Measurements from ENCODE around the gene CEP55. TPM values are rescaled to one million over a fixed set of nuclear protein-coding genes. Genes with fewer than 3 reads are reported as not detected.
"Not testable (repeated sequence)": the region's sequence is repeated elsewhere in the genome, so short reads cannot be mapped to it uniquely, and the experiment has no call there.

Gene CEP55
- total RNA-seq, 1 donor from 2014 or later = 0.53 TPM

DNA sequence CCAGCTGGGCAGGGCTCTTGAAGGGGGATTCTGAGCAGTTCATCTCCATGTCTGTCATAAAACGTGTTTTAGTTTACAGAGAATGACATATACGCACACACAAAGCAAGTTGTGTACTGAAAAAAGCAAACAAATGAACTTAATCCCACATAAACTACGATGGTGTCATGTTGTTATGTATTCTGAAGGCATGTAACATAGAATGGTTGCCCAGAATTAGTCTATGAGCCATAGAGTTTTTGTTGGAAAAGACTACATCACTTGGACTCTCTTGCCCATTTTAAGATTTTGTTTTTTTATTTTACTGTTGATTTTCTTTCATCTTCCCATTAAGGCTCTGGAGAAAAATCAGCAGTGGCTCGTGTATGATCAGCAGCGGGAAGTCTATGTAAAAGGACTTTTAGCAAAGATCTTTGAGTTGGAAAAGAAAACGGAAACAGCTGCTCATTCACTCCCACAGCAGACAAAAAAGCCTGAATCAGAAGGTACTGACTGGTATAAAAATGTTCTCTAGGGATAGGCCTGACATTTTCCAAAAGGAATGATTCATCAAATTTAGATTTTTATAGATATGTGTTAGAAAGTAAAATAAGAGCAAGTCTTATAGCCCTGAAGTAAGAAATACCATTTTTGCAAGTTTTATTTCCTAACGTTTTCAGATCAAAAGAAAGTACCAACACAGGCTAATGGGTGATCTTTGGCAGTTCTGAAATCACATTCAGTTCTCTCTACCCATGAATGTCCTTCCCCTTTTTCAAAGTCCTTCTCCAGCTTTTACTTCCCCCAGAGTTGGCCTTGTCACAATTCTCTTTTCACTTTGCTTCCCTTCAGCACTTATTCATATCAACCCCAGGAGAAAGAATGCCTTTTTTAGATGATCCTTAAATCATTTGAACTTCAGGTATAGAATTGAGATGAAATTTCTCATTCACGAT lies 18.9 kb downstream of the CEP55 start:
- Histone ChIP-seq H3K4me3 (ENCODE audit: low read depth, low read length) (no peak overlapping the region), H3K27me3 (ENCODE audit: control insufficient read depth, insufficient read depth, low read length) (no peaks in the 10 kb centered on the region), H3K36me3 (ENCODE audit: control insufficient read depth, insufficient read depth, low read length) (no peaks in the 10 kb centered on the region)
- DNase-seq (ENCODE audit: low read depth) (no peak), FAIRE-seq (no peak)
- TF ChIP-seq, protein P1, sequence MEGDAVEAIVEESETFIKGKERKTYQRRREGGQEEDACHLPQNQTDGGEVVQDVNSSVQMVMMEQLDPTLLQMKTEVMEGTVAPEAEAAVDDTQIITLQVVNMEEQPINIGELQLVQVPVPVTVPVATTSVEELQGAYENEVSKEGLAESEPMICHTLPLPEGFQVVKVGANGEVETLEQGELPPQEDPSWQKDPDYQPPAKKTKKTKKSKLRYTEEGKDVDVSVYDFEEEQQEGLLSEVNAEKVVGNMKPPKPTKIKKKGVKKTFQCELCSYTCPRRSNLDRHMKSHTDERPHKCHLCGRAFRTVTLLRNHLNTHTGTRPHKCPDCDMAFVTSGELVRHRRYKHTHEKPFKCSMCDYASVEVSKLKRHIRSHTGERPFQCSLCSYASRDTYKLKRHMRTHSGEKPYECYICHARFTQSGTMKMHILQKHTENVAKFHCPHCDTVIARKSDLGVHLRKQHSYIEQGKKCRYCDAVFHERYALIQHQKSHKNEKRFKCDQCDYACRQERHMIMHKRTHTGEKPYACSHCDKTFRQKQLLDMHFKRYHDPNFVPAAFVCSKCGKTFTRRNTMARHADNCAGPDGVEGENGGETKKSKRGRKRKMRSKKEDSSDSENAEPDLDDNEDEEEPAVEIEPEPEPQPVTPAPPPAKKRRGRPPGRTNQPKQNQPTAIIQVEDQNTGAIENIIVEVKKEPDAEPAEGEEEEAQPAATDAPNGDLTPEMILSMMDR (IDR thresholded peaks at IDR 0.05; ENCODE audit: insufficient read depth, low read length, severe bottlenecking) = no peak

DNA sequence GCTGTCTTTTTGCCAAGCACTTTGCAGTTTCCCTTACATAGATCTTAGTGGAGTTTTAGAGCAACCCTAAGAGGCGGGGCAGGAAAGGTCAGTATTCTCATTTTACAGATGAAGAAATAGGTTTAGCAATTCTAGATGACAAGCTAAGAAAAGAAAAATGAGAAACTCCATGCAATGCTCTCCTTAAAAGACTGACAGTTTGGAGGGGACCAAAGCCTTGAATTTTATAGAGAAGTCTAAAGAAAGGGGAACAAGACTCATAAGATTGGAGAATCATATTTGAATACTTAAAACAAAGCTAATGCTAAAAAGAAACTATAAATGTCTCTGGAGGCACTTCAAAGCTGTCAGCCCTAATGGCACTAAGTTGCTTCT lies 19.6 kb downstream of the CEP55 start:
- FAIRE-seq = no peak
- TF ChIP-seq, protein P1 (IDR thresholded peaks at IDR 0.05; ENCODE audit: insufficient read depth, low read length, severe bottlenecking) = no peak
- H3K27me3 ChIP-seq (ENCODE audit: control insufficient read depth, insufficient read depth, low read length) = no peaks in the 10 kb centered on the region
- DNase-seq (ENCODE audit: low read depth) = no peak
- no peak overlapping the region for H3K4me3 ChIP-seq (ENCODE audit: low read depth, low read length)
- no peaks in the 10 kb centered on the region for H3K36me3 ChIP-seq (ENCODE audit: control insufficient read depth, insufficient read depth, low read length)

DNA sequence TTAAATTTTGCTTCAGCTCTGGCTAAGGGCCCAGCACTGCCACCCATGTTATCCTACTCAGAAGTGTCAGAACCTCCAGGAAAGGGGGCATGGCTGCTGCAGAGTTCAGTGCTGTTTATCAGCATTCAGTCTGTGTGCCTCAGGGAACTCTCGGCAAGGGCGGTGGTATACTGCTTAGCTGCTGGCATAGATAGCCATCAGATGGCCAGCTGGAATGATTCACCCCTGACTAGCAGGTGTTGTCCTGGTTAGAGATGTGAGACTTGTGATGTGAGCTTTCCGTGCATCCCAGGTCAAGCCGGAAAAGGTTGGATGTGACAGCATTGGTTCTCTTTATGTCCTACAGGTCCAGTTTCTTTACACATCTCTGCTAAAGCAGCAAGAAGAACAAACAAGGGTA lies 22.1 kb downstream of the CEP55 start:
- DNase-seq (ENCODE audit: low read depth) = no peak
- Histone ChIP-seq H3K4me3 (ENCODE audit: low read depth, low read length) (no peak overlapping the region), H3K27me3 (ENCODE audit: control insufficient read depth, insufficient read depth, low read length) (no peaks in the 10 kb centered on the region), H3K36me3 (ENCODE audit: control insufficient read depth, insufficient read depth, low read length) (no peaks in the 10 kb centered on the region)
- TF ChIP-seq, protein P1 (IDR thresholded peaks at IDR 0.05; ENCODE audit: insufficient read depth, low read length, severe bottlenecking) = no peak
- FAIRE-seq = no peak

DNA sequence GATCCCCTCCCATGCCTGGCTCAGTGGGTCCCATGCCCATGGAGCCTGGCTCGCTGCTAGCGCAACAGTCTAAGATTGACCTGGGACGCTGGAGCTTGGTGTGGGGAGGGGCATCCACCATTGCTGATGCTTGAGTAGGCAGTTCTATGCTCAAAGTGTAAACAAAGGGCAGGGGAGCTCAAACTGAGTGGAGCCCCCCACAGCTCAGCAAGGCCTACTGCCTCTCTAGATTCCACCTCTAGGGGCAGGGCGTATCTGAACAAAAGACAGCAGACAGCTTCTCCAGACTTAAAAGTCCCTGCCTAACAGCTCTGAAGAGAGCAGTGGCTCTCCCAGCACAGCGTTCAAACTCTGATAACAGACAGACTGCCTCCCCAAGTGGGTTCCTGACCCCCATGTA lies 38.9 kb downstream of the CEP55 start:
- no peak for DNase-seq (ENCODE audit: low read depth)
- Histone ChIP-seq H3K4me3 (ENCODE audit: low read depth, low read length) (no peak overlapping the region), H3K27me3 (ENCODE audit: control insufficient read depth, insufficient read depth, low read length) (no peaks in the 10 kb centered on the region), H3K36me3 (ENCODE audit: control insufficient read depth, insufficient read depth, low read length) (no peaks in the 10 kb centered on the region)
- TF ChIP-seq, protein P1 (IDR thresholded peaks at IDR 0.05; ENCODE audit: insufficient read depth, low read length, severe bottlenecking) = no peak
- no peak for FAIRE-seq

DNA sequence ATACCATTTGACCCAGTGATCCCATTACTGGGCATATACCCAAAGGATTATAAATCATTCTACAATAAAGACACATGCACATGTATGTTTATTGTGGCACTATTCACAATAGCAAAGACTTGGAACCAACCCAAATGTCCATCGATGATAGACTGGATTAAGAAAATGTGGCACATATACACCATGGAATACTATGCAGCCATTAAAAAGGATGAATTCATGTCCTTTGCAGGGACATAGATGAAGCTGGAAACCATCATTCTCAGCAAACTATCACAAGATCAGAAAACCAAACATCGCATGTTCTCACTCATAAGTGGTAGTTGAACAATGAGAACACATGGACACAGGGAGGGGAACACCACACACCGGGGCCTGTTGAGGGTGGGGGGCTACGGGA lies 44.5 kb downstream of the CEP55 start:
- not testable (repeated sequence) for H3K27me3 ChIP-seq (ENCODE audit: control insufficient read depth, insufficient read depth, low read length); DNase-seq (ENCODE audit: low read depth); FAIRE-seq

DNA sequence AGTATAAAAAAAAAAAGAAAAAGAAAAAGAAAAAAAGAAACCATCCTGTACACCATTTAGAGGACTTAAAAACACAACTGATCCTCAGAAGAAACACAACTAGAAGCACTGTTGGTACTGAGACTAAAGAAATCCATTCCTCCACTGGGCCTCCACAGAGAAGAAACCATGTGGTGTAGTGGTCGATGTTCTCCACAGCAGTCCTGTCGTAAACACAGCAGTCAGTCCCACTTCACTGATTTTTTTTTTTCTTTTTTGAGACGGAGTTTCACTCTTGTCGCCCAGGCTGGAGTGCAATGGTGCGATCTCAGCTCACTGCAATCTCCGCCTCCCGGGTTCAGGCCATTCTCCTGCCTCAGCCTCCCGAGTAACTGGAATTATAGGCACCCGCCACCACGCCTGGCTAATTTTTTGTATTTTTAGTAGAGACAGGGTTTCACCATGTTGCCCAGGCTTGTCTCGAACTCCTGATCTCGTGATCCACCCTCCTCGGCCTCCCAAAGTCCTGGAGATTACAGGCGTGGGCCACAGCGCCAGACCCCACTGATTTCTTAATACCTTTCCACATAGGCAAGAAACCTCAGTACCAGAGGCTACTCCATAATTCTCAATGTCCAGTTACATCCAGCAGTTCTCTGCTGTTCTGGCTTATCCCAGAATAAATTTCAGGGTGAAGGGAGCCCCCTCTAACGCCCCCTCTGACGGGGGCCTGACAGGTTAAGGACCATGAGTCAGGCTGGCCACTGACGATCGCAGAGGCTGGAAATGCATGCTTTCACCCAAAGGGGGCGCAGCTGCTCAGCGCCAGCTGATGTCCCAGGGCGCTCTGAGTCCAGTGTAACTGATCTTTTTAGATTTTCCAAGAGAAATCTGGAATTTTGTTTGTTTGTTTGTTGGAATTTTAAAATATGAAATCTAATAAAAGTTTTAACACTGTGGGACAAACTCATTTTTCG lies 45.3 kb downstream of the CEP55 start:
- H3K27me3 ChIP-seq (ENCODE audit: control insufficient read depth, insufficient read depth, low read length) = no peaks in the 10 kb centered on the region
- H3K36me3 ChIP-seq (ENCODE audit: control insufficient read depth, insufficient read depth, low read length) = no peaks in the 10 kb centered on the region
- FAIRE-seq = no peak
- H3K4me3 ChIP-seq (ENCODE audit: low read depth, low read length) = no peak overlapping the region
- TF ChIP-seq, protein P1 (IDR thresholded peaks at IDR 0.05; ENCODE audit: insufficient read depth, low read length, severe bottlenecking) = peak; percentile 79
- DNase-seq (ENCODE audit: low read depth) = peak; percentile 34

More for the DNA sequence above, 44.5 kb downstream of the CEP55 start:
- H3K4me3 ChIP-seq (ENCODE audit: low read depth, low read length); H3K36me3 ChIP-seq (ENCODE audit: control insufficient read depth, insufficient read depth, low read length): not testable (repeated sequence)

Data from bronchial epithelial cell (primary cell).